ENCODE measurements around the gene ARSB.
"Not testable (repeated sequence)": the region's sequence is repeated elsewhere in the genome, so short reads cannot be mapped to it uniquely, and the experiment has no call there.

ARSB gene

DNA sequence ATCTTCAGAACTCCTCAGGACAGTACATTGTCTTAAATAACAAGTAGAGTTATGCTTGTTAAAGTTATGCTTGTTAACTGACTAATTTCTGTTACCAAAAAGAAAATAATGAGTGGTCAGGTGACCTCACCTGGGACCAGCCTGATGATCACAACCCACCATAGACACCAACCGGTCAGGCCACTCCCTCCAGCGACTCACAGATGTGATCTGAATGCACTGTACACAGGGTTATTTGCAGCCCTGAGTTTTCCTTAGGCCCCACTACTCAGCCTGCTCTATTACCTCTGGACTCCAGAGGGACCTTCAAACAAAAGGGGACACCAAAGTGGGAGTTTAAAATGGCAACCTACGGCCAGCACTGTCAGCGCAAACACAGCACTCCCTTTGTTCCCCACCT lies 55.3 kb downstream of the ARSB start:
- DNase-seq = no peak

DNA sequence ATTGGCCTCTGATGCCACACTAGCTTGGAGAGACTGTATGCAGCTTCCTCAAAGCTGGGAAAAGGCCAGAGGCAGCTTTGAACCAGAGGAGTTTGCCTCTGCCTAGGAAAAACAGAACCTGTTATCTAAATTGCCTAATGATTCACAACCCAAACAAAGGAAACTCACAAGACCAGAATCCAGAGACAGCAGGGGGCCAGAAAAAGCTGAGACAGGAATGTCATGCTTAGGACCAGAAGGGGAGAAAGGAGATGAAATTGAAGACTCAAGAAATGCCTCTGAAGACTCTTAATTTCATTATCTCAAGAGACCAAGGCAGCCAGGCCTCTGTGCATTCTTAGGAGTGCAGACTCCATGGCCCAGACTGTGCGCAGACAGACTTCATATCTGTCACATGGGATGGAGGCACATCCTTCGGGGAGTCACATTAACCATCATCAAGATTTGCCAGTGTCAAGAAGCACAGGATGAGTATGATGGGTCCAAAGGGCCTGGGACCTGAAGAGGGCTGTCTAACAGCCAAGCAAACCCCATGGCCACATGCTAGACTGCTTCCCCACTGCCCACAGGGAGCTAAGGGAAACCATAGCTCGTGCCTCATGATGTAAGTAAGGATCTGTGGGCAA lies 57.3 kb downstream of the ARSB start:
- no peak for DNase-seq

DNA sequence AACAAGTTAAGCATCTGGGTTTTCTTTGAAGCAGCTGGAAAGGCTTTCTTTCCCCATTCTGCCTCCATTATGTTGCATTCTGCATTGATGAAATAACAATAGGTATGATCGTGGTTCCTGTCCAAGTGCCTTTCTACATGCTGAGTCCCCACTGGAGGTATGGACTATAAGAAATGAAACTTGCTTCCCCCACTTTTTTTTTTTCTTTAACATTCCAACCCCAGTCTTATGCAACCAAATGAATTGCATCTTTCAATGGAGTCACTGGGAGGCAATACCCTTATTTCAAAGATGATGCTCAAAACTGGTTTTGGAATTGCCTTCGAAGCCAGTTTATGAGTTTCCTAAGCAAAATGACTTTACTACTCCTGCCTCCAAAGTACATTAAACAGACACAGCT lies 58.9 kb downstream of the ARSB start:
- DNase-seq = no peak

DNA sequence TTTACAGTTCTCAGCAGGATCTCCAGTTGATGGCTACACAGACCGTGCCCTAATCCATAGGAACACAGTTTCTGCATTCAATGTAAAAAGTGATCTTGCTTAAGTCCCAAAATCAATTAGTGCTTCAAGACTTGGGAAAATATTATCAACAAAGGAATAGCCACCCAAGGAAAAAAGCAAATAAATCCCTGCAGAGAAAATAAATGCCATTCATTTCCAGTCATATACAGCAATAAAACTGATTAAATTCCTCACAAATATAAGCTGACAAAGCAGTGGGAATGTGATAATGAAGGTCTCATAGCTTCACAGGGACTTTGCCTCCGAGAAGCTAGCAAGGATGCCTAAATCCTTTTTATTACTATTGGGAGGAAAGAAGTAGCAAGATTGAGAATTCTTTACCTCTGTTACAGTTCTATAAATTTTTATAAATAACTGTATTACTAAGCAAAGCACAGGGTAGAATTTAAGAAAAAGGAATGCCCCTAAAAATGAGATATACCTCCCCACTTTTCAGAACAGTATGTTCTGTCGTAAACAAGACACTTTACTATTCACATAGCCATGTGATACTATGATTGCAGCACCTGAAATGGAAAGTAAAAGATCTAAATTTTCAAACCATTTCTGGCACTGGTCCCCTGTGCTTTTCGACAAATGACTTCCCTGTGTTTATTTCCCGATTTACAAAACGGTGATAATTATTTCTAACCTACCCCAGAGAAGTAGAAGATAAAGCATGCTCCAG lies 59.8 kb downstream of the ARSB start:
- no peak for DNase-seq

DNA sequence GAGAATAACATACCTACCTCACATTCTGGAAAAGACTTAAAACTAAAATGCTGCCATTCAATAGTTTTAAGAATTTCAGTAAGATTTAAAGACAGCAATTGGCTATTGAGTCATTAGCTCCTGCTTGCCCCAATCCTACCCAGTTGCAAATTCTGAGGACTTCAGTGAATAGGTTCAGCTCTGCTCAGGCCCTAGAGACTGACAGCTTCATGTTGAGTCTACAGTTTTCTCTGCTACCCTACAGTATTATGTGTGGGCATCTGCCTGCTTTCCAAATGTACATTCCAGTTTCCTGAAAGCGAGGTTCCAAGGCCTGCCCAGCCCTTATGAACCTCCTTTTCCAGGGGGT lies 61.5 kb downstream of the ARSB start:
- DNase-seq = no peak

DNA sequence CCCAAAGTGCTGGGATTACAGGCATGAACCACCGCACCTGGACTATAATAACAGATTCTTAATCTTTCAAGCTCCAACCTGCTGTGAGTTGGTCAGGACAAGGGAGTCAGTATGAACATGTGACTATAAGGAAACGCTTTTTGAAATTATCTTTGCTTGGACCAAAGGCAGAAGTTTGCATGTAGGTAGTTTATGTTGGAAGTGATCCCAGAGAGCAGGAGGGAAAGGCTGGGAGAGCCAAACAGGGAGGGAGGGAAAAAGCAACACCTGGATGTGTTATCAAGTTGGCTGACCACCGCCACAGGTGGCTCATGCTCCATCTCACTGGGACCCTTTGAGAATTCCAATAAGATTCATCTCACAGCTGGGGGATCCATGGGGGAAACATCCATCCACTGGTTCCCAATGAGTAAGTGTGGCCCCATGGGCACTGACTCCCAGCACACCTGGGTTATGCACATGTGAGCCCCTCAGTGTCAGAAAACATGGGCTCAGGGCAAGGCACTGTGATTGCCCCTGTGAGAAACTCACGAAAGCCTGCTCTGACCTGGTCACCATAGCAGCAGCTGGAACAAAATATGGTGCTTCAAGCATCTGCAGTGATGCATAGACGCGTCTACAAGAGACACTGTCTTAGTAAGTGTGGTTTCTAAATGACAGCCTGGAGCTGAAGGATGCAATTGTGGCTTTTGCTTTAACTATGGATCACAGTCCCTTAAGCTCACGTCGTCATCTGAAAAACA lies 62.1 kb downstream of the ARSB start:
- DNase-seq = peak; percentile 73

DNA sequence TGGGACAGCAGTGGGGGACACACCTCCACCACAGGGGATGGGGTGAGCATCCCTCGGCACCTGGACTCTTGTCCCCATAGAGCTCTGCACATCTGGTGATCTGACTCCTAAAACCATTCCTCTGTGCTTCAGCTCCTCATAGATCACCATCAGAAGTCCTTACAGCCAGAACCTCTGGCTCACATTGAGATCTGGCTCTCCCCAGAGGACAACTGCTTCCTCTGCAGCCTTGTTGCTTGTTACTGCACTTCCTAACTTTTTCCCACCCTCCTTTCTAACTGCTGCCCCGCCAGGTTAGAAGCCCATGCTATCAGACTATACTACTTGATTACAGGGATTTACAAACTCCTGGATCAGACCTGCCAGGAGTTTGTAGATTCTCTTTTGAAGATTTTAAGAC lies 64.5 kb downstream of the ARSB start:
- DNase-seq = no peak

DNA sequence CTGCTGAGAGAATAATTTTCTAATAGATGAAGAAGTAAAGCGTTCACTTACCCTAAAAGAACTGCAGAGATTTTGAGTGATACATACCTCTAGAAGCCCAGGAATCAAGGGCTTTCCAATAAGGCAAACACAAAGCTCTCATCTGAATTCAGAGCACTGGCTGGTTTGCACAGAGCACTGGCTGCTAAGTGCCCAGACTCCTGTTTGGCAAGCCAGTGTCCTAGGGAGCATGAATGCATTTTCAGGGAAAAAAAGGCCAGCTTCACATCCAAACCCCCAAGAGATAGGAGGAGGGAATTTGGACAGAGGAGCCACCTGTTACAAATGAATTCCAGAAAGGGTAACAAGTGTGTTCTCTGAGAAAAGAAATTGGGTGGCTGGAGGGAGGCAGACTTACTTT lies 65.3 kb downstream of the ARSB start:
- DNase-seq = no peak

DNA sequence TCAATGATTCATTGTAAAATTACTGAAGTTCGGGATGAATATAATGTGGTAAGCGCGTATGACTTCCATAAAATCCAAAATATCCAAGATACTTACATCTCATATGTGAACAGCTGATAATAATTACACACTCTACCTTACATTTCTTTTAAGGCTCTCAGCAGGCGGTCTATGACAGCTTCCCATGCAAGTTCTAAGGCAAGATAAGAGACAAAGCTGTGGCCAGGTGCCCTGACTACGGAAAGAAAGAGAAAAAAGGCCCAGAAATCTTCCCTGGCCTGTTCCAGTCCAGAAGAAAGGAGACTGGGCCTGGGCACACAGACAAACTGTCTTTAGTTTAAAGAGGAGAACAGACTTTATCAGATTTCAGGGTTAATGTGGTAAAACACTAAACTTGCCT lies 69.1 kb downstream of the ARSB start:
- DNase-seq = no peak

GRCh38 chr5:78915170-78915569 lies 69.9 kb downstream of the ARSB start:
- no peak for DNase-seq

DNA sequence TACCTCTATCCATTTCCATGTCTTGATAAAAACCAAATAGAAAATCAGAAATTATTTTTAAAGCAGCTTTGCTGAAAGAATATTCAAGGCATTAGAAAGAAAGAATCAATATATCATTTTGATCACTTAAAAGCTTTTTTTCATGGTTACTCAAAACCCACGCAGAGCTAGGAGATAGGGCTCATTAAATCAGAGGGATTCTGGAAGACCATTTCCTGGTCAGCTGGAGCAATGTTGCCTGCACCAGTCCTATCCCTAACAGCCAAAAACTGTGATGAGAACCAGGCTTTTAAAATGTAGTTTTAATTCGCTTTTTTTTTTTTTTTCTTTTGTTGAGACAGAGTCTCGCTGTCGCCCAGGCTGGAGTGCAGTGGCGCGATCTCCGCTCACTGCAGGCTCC lies 72.3 kb downstream of the ARSB start:
- DNase-seq = no peak

DNA sequence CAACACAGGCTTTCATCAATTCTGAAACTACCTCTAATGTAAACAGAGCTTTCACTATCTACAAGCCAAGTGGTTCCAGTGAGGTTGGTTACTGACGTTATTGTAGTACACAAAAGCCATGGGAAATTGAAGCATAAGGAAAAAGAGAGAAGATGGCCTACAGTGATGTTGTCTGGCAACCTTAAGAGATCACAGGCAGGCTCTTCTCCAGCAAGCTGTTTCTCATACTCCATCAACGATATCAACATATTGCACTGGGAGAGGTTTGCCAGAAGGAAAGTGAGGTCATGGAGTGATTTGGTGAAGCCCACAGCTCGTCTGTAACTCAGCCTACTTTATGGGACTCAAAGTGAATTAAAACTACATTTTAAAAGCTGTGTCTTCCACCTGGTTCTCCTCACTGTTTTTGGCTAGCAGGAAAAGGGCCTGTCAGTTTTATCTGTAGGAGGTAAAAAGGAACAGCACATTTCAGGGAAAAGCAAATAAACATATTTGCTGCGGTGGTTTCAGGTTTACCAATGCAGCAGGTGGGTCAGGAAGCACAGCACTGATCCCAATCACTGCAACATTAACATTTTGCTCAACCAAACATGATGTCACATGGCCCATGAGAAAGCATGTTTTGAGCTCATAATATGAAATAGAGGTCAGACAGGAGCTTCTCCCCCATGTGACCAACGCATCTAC lies 72.9 kb downstream of the ARSB start:
- DNase-seq = no peak

DNA sequence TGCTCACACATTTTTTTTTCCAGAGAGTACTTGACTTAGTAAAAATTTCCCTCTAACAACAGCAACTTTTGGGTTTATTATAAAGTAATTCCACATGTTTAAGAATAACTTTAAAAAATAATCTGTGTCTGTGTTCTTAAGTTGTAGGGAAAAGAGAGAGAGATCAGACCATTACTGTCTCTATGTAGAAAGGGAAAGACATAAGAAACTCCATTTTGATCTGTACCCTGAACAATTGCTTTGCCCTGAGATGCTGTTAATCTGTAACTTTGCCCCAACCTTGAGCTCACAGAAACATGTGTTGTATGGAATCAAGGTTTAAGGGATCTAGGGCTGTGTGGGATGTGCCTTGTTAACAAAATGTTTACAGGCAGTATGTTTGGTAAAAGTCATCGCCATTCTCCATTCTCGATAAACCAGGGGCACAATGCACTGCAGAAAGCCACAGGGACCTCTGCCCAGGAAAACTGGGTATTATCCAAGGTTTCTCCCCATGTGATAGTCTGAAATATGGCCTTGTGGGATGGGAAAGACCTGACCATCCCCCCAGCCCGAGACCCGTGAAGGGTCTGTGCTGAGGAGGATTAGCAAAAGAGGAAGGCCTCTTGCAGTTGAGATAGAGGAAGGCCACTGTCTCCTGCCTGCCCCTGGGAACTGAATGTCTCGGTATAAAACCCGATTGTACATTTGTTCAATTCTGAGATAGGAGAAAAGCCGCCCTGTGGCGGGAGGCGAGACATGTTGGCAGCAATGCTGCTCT lies 75.7 kb downstream of the ARSB start:
- not testable (repeated sequence) for DNase-seq

DNA sequence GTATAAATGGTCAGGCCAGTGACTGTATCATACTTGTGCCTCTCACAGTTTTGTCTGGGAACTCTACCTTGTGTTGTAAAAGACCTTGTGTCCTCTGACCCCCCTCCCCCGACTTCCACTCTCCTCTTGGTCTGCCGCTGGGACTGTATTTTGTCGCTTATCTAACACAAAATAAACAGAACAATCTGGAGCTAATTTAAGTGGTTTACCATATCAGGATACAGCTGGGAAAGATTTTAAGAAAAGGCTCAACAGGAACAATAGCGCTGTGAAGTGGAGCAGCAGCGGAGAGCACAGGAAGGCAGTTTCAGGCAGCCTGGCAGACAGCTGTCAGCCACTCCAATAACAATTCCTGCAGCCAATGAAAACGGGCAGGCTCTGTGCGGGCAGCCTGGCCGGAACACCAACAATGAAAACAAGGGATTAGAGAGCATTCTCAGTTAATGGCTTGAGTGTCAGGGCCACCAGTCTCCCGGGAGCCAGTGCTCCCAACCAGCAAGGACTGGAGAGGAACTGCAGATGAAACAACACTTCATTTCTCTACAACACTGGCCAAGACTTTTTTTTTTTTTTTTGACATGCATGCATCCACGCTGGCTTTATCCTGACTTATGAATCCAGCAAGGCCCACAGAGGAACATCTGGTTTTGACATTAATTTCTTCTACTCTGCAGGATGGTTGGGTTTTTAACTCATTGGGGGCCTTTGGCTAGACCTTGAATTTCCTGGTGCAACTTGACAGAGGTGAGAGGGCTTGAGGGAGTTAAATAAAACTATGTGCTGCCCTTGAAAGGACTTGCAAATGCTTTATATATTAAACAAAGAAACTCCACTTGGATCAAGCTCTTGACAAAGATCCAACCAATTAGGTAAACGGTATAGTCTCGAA lies 76.7 kb downstream of the ARSB start:
- no peak for DNase-seq

DNA sequence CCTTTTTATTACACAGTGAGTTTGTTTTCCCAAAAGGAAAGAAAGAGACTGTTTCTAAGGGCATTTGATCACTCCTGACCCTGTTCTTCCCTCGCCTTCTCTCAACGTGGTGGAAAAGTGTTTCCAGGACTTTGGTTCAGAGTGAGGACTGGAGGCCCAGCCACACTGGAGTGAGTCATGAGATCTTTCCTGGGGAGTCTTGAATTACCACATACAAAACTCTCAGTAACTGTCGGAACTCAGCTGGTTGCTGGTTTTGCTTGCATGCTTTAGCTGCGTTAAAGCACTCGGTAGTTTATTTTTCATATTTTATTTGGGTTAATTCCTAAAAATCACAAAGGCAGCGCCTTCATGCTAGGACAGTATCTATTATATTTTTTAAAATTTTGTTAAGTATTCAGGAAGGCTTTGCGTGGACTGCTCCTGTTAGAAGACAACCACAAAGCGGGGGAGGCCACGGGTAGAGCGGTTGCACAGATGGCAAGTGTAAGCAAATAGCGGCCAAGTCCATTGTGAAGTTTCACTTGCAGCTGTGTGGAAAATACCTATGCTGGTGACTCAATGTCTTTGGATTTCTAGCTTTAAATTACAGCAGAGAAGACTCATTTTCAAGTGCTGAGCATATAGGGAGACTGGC lies 77.7 kb downstream of the ARSB start:
- DNase-seq = no peak

DNA sequence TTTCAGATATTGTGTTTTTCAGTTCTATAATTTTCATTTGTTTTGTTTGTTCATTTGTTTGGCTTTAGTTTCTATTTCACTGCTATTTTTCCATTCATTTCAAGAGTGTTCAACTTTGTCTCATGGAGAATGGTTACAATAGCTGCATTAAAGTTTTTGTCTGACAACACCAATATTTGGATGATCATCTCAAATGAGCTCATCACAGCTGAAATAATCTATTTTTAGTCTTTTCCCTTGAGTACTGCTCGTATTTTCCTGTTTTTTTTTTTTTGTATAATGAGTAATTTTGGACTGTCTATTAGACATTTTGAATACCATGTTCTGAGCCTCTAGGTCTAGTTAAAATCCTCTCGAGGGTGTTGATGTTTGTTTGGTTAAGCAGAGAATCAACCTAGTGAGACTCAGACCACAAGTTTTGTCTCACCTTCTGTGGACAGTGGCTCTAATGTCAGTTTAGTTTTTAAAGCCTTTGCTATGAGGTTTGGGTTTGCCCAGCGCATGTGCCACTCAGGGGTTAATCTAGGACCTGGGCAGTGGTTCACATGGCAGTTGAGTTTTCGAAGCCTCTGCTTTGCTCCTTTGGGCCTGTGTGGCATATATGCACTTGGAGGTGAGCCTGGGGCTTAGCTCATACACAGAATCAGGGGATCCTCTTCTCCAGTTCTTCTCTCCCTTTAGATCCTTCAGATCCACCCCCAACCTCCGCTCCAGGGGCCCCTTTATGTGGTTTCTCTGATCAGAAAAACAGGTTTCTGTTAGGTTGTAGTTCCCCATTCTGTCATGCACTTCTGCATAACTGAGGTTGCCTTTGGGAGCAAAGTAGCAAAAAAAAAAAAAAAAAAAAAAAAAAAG lies 79.8 kb downstream of the ARSB start:
- DNase-seq = no peak

- no peak for DNase-seq
Observed at GRCh38 chr5:78903861-78904260, 81.2 kb downstream of the ARSB start.

DNA sequence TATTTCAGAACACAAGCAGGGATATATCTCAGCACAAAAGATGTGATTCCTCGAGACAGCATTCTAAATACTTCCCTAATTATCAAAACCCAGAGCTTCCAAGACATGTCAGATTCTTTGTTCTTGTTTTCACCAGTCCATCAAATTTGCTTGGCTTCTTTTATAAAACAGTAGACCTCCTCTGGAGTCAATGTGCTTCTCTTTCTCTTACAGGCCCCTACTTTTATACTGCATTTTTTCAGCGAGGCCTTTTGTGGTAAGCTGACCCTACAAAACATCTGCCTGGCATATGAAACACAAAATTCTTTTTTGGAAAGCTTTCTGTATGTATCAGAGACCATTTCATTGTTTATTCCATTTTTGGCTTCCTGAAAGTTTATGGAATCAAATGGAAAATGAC lies 81.8 kb downstream of the ARSB start:
- DNase-seq = no peak

GRCh38 chr5:78899922-78900362 lies 85.2 kb downstream of the ARSB start:
- DNase-seq = peak; percentile 65

GRCh38 chr5:78896132-78896531 lies 89.0 kb downstream of the ARSB start:
- no peak for DNase-seq

Data from activated CD4-positive, alpha-beta T cell treated with anti-CD3 and anti-CD28 coated beads, Interleukin-2, Interleukin-6, amounts not matched to agents 100 ng/mL and 50 ng/mL, durations not matched to agents 16 hours and 8 hours (primary cell).